Neural progenitor cell (in vitro differentiated cells): ENCODE data around the gene PTPRJ. TPM values are rescaled to one million over a fixed set of nuclear protein-coding genes. Genes with fewer than 3 reads are reported as not detected.

Source experiments
- DNase-seq: peaks from one replicate; pipeline ENCODE4 v3.0.0-alpha.2; 2016; ENCODE audit warnings: low spot score
- H2AFZ ChIP-seq: fragments of 200-600 bp; sonication (generic); replicated peaks from 2 replicates; pipeline ENCODE4 v1.6.1; 2016; ENCODE audit warnings: antibody characterized with exemption
- H3F3A ChIP-seq: fragments of 200-600 bp; sonication (generic); 2 replicates; pipeline ENCODE4 v1.6.1; 2016; ENCODE audit warnings: antibody characterized with exemption, low read depth
- H3K27ac ChIP-seq: fragments of 200-600 bp; sonication (generic); 2 replicates; pipeline ENCODE4 v1.5.1; 2016; ENCODE audit warnings: mild to moderate bottlenecking
- H3K27me3 ChIP-seq: fragments of 200-600 bp; sonication (generic); 2 replicates; pipeline ENCODE4 v1.6.1; 2016; ENCODE audit warnings: mild to moderate bottlenecking, moderate library complexity
- H3K36me3 ChIP-seq: fragments of 200-600 bp; sonication (generic); 2 replicates; pipeline ENCODE4 v1.5.1; 2016
- H3K4me1 ChIP-seq: fragments of 200-600 bp; sonication (generic); 2 replicates; pipeline ENCODE4 v1.6.1; 2016; ENCODE audit warnings: mixed run types
- H3K4me2 ChIP-seq: fragments of 200-600 bp; sonication (generic); 2 replicates; pipeline ENCODE4 v1.6.1; 2016
- H3K4me3 ChIP-seq: fragments of 200-600 bp; sonication (generic); 2 replicates; pipeline ENCODE4 v1.5.1; 2016
- H3K79me2 ChIP-seq: fragments of 200-600 bp; sonication (generic); 2 replicates; pipeline ENCODE4 v1.6.1; 2016; ENCODE audit warnings: low read depth
- H3K9ac ChIP-seq: fragments of 200-600 bp; sonication (generic); 2 replicates; pipeline ENCODE4 v1.6.1; 2016
- H3K9me3 ChIP-seq: fragments of 200-600 bp; sonication (generic); 2 replicates; pipeline ENCODE4 v1.5.1; 2016; ENCODE audit warnings: low read depth
- H4K20me1 ChIP-seq: fragments of 200-600 bp; sonication (generic); 2 replicates; pipeline ENCODE4 v1.6.1; 2016; ENCODE audit warnings: low read depth
- H3K27ac Mint-ChIP-seq: 3 replicates; pipeline ENCODE4 v1.8.0; 2021; ENCODE audit warnings: mixed read lengths
- H3K27me3 Mint-ChIP-seq: 2 replicates; pipeline ENCODE4 v1.8.0; 2022; ENCODE audit warnings: low read depth, mild to moderate bottlenecking, inconsistent platforms, moderate library complexity, mixed read lengths; ENCODE audit not compliant: insufficient read depth
- H3K36me3 Mint-ChIP-seq: 3 replicates; pipeline ENCODE4 v1.8.0; 2021; ENCODE audit warnings: mixed read lengths
- H3K4me1 Mint-ChIP-seq: 3 replicates; pipeline ENCODE4 v1.8.0; 2021; ENCODE audit warnings: mixed read lengths
- H3K4me3 Mint-ChIP-seq: 3 replicates; pipeline ENCODE4 v1.8.0; 2021; ENCODE audit warnings: mild to moderate bottlenecking, moderate library complexity, mixed read lengths
- H3K9me3 Mint-ChIP-seq: 3 replicates; pipeline ENCODE4 v1.8.0; 2020; ENCODE audit warnings: mixed read lengths
- EZH2 ChIP-seq: fragments of 200-600 bp; sonication (generic); IDR thresholded peaks from 2 replicates; pipeline ENCODE4 v1.6.1; 2017; ENCODE audit warnings: antibody characterized with exemption, mild to moderate bottlenecking, moderate library complexity
- EZH2phosphoT487 ChIP-seq: fragments of 200-600 bp; sonication (generic); IDR thresholded peaks from 2 replicates; pipeline ENCODE4 v1.6.1; 2017; ENCODE audit warnings: antibody characterized with exemption
- total RNA-seq: library from RNA; depleted of rRNA; stranded (reverse); fragments of >200 nt; gene quantifications from 2 replicates; pipeline ENCODE4 v1.2.3, GENCODE V29; 2015; ENCODE audit warnings: low replicate concordance
- TF ChIP-seq, protein P1 (sequence below): fragments of 200-600 bp; sonication (generic); IDR thresholded peaks from 2 replicates; pipeline ENCODE4 v1.5.1; 2017; ENCODE audit warnings: antibody characterized with exemption, mild to moderate bottlenecking

PTPRJ gene
- total RNA-seq, 1 donor from 2014 or later = 28.0 TPM

DNA sequence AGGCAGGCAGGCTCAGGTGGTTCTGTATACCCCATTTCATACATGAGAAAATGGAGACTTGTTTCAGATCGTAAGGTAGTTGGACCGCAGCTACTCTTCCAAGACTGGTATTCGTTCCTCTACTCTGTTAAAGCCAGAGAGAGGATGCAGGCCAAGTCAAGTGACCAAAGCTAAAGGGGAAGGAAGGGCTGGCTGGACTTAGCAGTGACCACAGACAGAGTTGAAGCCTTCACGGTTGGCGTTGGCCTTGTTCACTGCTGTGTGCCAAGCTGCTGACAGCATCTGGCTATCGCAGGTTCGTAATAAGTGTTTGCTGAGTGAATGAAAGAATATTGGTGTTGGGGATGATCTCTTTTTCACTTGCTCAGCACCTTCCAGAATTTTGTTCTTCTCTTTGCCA, 64.2 kb downstream of the PTPRJ start:
- DNase-seq = no peak
- H3K9ac ChIP-seq = no peak overlapping the region
- peaks cover 4% of the 10 kb centered on the region for H3K27me3 Mint-ChIP-seq
- H3K79me2 ChIP-seq = no peaks in the 10 kb centered on the region
- no peaks in the 10 kb centered on the region for H3K36me3 ChIP-seq
- TF ChIP-seq EZH2phosphoT487 (no peak), EZH2 (no peak)
- TF ChIP-seq, protein P1, sequence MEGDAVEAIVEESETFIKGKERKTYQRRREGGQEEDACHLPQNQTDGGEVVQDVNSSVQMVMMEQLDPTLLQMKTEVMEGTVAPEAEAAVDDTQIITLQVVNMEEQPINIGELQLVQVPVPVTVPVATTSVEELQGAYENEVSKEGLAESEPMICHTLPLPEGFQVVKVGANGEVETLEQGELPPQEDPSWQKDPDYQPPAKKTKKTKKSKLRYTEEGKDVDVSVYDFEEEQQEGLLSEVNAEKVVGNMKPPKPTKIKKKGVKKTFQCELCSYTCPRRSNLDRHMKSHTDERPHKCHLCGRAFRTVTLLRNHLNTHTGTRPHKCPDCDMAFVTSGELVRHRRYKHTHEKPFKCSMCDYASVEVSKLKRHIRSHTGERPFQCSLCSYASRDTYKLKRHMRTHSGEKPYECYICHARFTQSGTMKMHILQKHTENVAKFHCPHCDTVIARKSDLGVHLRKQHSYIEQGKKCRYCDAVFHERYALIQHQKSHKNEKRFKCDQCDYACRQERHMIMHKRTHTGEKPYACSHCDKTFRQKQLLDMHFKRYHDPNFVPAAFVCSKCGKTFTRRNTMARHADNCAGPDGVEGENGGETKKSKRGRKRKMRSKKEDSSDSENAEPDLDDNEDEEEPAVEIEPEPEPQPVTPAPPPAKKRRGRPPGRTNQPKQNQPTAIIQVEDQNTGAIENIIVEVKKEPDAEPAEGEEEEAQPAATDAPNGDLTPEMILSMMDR = no peak
- peak overlapping the region; percentile 24 for H3K4me3 Mint-ChIP-seq
- H3K4me3 ChIP-seq = no peak overlapping the region
- no peak overlapping the region for H3K27ac ChIP-seq
- H2AFZ ChIP-seq = no peak overlapping the region
- H3K4me1 ChIP-seq = peaks cover 16% of the 10 kb centered on the region
- H3K9me3 Mint-ChIP-seq = no peaks in the 10 kb centered on the region
- no peak overlapping the region for H3K4me2 ChIP-seq
- H3F3A ChIP-seq = peaks cover 4% of the 10 kb centered on the region
- H3K36me3 Mint-ChIP-seq = peaks cover 2% of the 10 kb centered on the region
- H3K27me3 ChIP-seq = no peaks in the 10 kb centered on the region
- H4K20me1 ChIP-seq = peaks cover 9% of the 10 kb centered on the region
- H3K4me1 Mint-ChIP-seq = peaks cover 26% of the 10 kb centered on the region
- peak overlapping the region; percentile 43 for H3K27ac Mint-ChIP-seq
- H3K9me3 ChIP-seq = no peaks in the 10 kb centered on the region

DNA sequence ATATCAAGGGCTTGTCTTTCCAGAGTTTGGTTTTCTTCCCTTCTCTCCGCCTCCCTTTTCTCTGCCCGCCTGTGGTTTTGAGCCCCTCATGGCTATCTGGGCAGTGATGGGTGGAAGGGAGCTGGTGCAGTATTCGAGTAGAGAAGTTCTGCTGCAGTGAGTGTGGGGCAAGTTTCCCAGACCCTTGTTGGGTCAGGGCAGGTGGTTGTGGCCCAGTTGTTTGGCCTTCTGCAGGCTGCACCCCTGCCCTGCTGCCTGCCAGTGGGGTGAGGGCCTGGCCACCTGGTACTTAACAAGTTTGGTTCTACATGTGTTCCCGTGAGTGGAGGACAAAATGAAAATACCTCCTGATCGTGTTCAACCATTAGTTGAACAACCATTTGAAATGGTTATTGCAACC, 65.2 kb downstream of the PTPRJ start:
- Histone ChIP-seq H3K4me1 (peaks cover 16% of the 10 kb centered on the region), H3K9ac (no peak overlapping the region), H3F3A (peaks cover 4% of the 10 kb centered on the region), H4K20me1 (peaks cover 9% of the 10 kb centered on the region), H3K27me3 (no peaks in the 10 kb centered on the region), H3K36me3 (no peaks in the 10 kb centered on the region), H2AFZ (no peak overlapping the region), H3K27ac (no peak overlapping the region), H3K4me2 (no peak overlapping the region), H3K4me3 (no peak overlapping the region), H3K79me2 (no peaks in the 10 kb centered on the region), H3K9me3 (no peaks in the 10 kb centered on the region)
- no peak overlapping the region for H3K27ac Mint-ChIP-seq
- no peaks in the 10 kb centered on the region for H3K9me3 Mint-ChIP-seq
- TF ChIP-seq EZH2 (no peak), EZH2phosphoT487 (no peak)
- TF ChIP-seq, protein P1 = no peak
- peaks cover 2% of the 10 kb centered on the region for H3K27me3 Mint-ChIP-seq
- no peak overlapping the region for H3K4me3 Mint-ChIP-seq
- peaks cover 2% of the 10 kb centered on the region for H3K36me3 Mint-ChIP-seq
- DNase-seq = no peak
- peaks cover 33% of the 10 kb centered on the region for H3K4me1 Mint-ChIP-seq

DNA sequence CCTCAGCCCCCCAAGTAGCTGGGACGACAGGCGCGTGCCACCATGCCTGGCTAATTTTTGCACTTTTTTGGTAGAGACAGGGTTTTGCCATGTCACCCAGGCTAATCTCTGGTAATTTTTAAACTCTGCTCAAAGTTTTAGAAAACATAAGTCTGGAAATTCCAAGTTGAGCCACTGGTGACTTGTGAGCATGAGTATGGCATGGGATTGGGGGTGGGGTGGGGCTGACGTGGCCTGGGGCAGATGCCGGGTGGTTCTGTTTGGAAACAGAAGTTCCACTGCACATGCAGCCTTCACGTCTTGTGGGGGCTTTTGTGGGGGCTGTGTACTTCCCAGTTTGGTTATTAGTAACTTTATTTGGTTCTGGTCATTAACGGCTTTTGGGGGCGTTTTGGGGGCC, 67.3 kb downstream of the PTPRJ start:
- no peak overlapping the region for H3K4me3 ChIP-seq
- peaks cover 3% of the 10 kb centered on the region for H3K79me2 ChIP-seq
- H3K36me3 ChIP-seq = no peaks in the 10 kb centered on the region
- H3K27me3 ChIP-seq = no peaks in the 10 kb centered on the region
- peaks cover 27% of the 10 kb centered on the region for H3K4me1 Mint-ChIP-seq
- no peaks in the 10 kb centered on the region for H3K9me3 ChIP-seq
- DNase-seq = no peak
- H3F3A ChIP-seq = peaks cover 9% of the 10 kb centered on the region
- H3K36me3 Mint-ChIP-seq = peaks cover 2% of the 10 kb centered on the region
- no peak overlapping the region for H3K4me2 ChIP-seq
- peaks cover 9% of the 10 kb centered on the region for H4K20me1 ChIP-seq
- H3K27me3 Mint-ChIP-seq = peaks cover 2% of the 10 kb centered on the region
- TF ChIP-seq EZH2phosphoT487 = no peak
- TF ChIP-seq EZH2 = no peak
- TF ChIP-seq, protein P1 = no peak
- no peak overlapping the region for H3K4me3 Mint-ChIP-seq
- no peak overlapping the region for H2AFZ ChIP-seq
- H3K9me3 Mint-ChIP-seq = no peaks in the 10 kb centered on the region
- H3K27ac Mint-ChIP-seq = no peak overlapping the region
- peaks cover 21% of the 10 kb centered on the region for H3K4me1 ChIP-seq
- H3K27ac ChIP-seq = peak overlapping the region; percentile 65
- H3K9ac ChIP-seq = no peak overlapping the region
